ENCODE data around the gene FKBP14. TPM values are rescaled to one million over a fixed set of nuclear protein-coding genes. Genes with fewer than 3 reads are reported as not detected.
A peak's percentile ranks its signal among the peaks of the same experiment; 100 is the strongest.

FKBP14 gene
- total and polyA plus RNA-seq, 8 donors, result 26.7 to 38.9 (median 32.4) TPM

DNA sequence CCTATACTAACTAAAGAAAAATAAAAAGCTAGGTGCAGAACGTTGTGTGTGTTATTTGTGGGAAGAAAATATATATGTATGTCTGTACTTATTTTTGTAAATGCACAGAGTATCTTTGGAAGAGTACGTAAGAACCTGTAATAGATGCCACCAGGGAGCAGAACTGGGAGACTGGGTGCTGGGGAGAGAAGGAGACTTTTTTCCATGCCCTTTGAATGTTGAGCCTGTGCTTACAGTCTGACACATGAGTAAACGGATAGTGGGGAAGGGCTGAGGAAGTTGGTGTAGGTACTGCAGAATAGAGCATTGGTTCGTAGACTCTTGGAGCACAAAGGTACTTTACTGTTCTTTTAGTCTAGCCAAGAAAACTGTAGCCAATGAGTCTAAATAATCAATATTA is 35.6 kb downstream of the FKBP14 start:
- no peak overlapping the region for H3K27ac ChIP-seq
- peaks cover 0 to 25% of the 10 kb centered on the region in 2 donors for H3K27me3 ChIP-seq
- intact Hi-C loops (cut with DNase I), result no loop called here
- peaks cover 0 to 17% of the 10 kb centered on the region in 2 donors for H3K9me3 ChIP-seq
- ATAC-seq, result no peak
- DNase-seq, result no peak
- no peak overlapping the region for H3K4me3 ChIP-seq
- H3K4me1 ChIP-seq, result peaks cover 0 to 34% of the 10 kb centered on the region in 2 donors
- TF ChIP-seq, protein P1, sequence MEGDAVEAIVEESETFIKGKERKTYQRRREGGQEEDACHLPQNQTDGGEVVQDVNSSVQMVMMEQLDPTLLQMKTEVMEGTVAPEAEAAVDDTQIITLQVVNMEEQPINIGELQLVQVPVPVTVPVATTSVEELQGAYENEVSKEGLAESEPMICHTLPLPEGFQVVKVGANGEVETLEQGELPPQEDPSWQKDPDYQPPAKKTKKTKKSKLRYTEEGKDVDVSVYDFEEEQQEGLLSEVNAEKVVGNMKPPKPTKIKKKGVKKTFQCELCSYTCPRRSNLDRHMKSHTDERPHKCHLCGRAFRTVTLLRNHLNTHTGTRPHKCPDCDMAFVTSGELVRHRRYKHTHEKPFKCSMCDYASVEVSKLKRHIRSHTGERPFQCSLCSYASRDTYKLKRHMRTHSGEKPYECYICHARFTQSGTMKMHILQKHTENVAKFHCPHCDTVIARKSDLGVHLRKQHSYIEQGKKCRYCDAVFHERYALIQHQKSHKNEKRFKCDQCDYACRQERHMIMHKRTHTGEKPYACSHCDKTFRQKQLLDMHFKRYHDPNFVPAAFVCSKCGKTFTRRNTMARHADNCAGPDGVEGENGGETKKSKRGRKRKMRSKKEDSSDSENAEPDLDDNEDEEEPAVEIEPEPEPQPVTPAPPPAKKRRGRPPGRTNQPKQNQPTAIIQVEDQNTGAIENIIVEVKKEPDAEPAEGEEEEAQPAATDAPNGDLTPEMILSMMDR (IDR thresholded peaks at IDR 0.05), result no peak
- no peaks in the 10 kb centered on the region for H3K36me3 ChIP-seq

DNA sequence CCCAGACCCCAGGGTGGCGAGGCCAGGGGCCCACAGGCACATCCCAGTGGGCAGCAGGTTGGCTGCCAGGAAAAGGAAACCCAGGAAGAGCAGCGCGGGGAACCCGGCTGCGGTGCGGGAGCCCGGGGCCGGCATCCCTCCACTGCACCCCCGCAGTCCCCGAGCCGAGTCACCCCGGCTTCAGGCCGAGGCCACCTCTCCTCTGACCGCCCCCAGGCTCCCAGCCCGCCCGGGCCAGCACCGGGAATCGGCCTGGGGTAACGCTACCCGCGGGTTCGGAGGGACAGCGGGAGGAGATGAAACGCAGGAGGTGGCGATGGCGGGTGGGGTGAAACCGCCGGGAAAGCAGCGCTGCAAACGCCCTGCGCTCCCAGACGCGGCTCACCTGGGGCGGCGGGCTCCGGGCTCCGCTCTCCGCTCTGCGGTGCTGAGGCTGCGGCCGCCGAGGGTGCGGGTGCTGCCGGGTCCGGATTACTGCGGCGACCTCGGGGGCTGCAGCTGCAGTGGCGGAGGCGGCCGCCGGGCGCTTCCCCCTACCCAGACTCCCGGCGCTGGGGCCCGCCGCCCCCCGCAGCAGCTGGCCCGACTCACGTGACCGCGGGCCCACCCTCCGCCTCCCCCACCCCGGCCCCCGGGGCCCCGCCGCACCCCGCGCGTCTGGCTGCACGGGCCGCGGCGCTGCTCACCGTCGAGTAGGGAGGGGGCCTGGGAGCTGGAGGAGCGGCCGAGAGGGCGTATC is 37.1 kb downstream of the FKBP14 start, which contains the start of gene SCRN1:
TSS of gene SCRN1 (minus strand) at position 545 of the 739 bp plus-strand sequence. CDS start 20,734 bp downstream, outside the sequence.
- peak; percentile 37 to 85 (median 60) for DNase-seq
- peak within 1 kb of the TSS; percentile 77 to 85 for H3K27ac ChIP-seq
- no peaks in the 10 kb centered on the region for H3K36me3 ChIP-seq
- ATAC-seq, result peak; percentile 71
- H3K4me3 ChIP-seq, result peak within 1 kb of the TSS; percentile 76 to 84
- peaks cover 0 to 17% of the 10 kb centered on the region in 2 donors for H3K9me3 ChIP-seq
- peaks cover 0 to 25% of the 10 kb centered on the region in 2 donors for H3K27me3 ChIP-seq
- TF ChIP-seq, protein P1 (IDR thresholded peaks at IDR 0.05), result no peak
- intact Hi-C loops (cut with DNase I), result no loop called here
- peaks cover 0 to 43% of the 10 kb centered on the region in 2 donors for H3K4me1 ChIP-seq

DNA sequence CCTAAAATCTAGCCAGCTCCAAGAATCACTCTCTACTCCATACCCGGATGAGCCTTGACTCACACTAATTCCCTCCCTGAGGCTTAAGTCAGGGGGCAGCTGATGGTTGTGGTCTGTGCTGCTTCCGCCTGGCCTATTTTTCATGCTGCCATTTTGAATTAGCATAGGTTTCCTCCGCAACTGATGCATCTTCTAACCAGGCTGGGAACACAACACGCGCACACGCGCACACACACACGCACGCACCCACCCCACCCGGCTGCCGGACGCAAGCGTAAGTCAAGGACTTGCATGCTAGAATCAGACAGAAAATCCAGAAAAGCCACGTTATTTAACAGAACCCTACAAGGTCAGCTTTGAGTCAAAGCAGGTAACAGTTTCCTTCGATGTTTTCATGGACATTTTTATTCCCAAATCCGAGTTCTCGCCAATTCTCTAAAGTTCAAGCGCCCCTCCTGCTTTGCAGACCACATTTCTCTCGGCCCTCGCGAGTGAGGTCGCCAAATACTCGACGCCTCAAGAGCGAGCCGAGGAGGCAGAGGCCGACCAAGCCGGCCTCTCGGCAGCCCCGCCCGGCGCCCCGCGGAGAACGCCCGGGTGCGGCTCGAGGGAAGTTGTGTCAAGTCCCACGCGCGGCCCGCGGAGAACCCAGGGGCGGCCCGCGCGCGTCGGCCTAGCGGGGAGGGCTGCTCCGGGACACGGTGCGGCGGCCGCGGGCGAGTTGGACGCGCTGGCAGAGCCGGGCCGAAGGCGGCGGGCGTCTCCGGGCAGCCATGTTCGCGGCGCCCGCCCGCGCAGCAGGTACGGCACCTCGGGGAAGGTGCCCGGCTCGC is 37.9 kb downstream of the FKBP14 start:
- DNase-seq (peak; percentile 35 to 95 (median 58)), ATAC-seq (peak; percentile 62)
- TF ChIP-seq, protein P1 (IDR thresholded peaks at IDR 0.05), result no peak
- H3K4me1 ChIP-seq, result peaks cover 0 to 43% of the 10 kb centered on the region in 2 donors
- H3K27ac ChIP-seq, result peak overlapping the region; percentile 77 to 85
- peaks cover 0 to 10% of the 10 kb centered on the region in 2 donors for H3K9me3 ChIP-seq
- peaks cover 0 to 25% of the 10 kb centered on the region in 2 donors for H3K27me3 ChIP-seq
- intact Hi-C loops (cut with DNase I), result no loop called here
- H3K4me3 ChIP-seq, result peak overlapping the region; percentile 76 to 84
- no peaks in the 10 kb centered on the region for H3K36me3 ChIP-seq

DNA sequence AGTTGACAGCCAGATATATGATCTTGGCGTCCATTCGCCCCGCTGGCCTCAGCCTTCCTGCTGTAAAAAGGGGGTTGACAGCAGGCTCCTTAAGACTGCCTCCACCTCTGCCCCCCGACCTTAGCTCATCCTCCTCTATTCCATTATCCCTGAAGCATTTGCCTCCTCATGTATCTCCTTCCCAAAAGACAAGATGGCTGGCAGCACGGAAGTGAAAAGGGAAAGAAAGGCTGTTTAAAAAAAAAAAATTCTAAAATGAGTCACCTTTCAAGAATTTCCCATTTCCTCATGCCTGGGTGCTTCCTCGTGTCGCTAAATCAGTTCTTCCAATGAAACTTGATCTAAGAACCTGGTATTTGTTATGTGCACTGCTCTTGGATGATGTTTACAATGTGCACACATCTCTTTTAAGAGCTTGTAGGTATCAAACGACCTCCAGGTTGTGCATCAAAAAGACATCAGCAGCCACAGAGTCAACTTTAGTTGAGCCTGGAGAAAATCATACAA is 38.6 kb downstream of the FKBP14 start:
- Histone ChIP-seq H3K4me3 (peak overlapping the region in 1 of 2 donors; percentile 84), H3K27me3 (peaks cover 0 to 25% of the 10 kb centered on the region in 2 donors), H3K4me1 (peaks cover 0 to 43% of the 10 kb centered on the region in 2 donors), H3K9me3 (peaks cover 0 to 3% of the 10 kb centered on the region in 2 donors), H3K27ac (peak overlapping the region; percentile 77 to 85), H3K36me3 (no peaks in the 10 kb centered on the region)
- TF ChIP-seq, protein P1 (IDR thresholded peaks at IDR 0.05), result no peak
- intact Hi-C loops (cut with DNase I), result no loop called here
- ATAC-seq, result peak; percentile 13
- peak in 1 of 4 donors; percentile 30 for DNase-seq
